ENCODE results near the gene ILRUN. TPM values are rescaled to one million over a fixed set of nuclear protein-coding genes. Genes with fewer than 3 reads are reported as not detected.

Gene ILRUN
- total and polyA plus RNA-seq, 2 experiments from 2014 or later = 17.6 to 80.1 TPM

GRCh38 chr6:34729631-34730470, 33.3 kb upstream of the ILRUN start (continued):
- no peak for TF ChIP-seq ZNF462 (CRISPR knock-in tag; IDR thresholded peaks at IDR 0.05)
- no peak for TF ChIP-seq CREB1 (CRISPR knock-in tag; IDR thresholded peaks at IDR 0.05; ENCODE audit: low read depth)

- no peaks in the 10 kb centered on the region for H3K79me2 ChIP-seq (replicated peaks; ENCODE audit: insufficient read depth)
- 0 out of 2 replicates have a peak, but pooled peaks cover 3% of the 10 kb centered on the region for H3F3A ChIP-seq (replicated peaks; ENCODE audit: low read depth)
- peaks cover 10% of the 10 kb centered on the region; the same call in 2 of the 3 replicates for H3K4me1 Mint-ChIP-seq
- no peak for TF ChIP-seq NANOG (IDR thresholded peaks at IDR 0.05; ENCODE audit: borderline replicate concordance)
- no peak for TF ChIP-seq CTCF (conservative IDR thresholded peaks at IDR 0.05; ENCODE audit: low read depth in 2 of 2)
- no peak for TF ChIP-seq POLR2AphosphoS5 (IDR thresholded peaks at IDR 0.05; ENCODE audit: low read depth)
- no peak for TF ChIP-seq REST (IDR thresholded peaks at IDR 0.05; ENCODE audit: unreplicated experiment)
- TF ChIP-seq JUNB (IDR thresholded peaks at IDR 0.05; ENCODE audit: unreplicated experiment) = no peak
- no peak for TF ChIP-seq ZNF114 (CRISPR knock-in tag; IDR thresholded peaks at IDR 0.05)
- no peak for TF ChIP-seq EZH2 (IDR thresholded peaks at IDR 0.05; ENCODE audit: low read depth, unreplicated experiment)
- TF ChIP-seq STAT1 (IDR thresholded peaks at IDR 0.05; ENCODE audit: unreplicated experiment) = no peak
- TF ChIP-seq EZH2phosphoT487 (IDR thresholded peaks at IDR 0.05; ENCODE audit: unreplicated experiment) = no peak
- no peak for TF ChIP-seq ETS1 (IDR thresholded peaks at IDR 0.05)
- no peaks in the 10 kb centered on the region for H3K4me1 ChIP-seq (ENCODE audit: insufficient read depth)
- no peaks in the 10 kb centered on the region for H3K27me3 ChIP-seq (ENCODE audit: insufficient read depth)
- peaks cover 10% of the 10 kb centered on the region; the same call in 2 of the 3 replicates for H3K9me3 Mint-ChIP-seq
- no peak overlapping the region for H3K4me3 ChIP-seq
- DNase-seq (ENCODE audit: low spot score) (no peak), ATAC-seq (no peak)
- no peaks in the 10 kb centered on the region; the same call in 1 of the 2 replicates for H3K9me2 ChIP-seq (ENCODE audit: insufficient read depth)
- no peak overlapping the region for H3K27ac Mint-ChIP-seq
- H3K27me3 Mint-ChIP-seq (ENCODE audit: insufficient read depth, low read depth, poor library complexity) = peaks cover 3% of the 10 kb centered on the region
- no peak overlapping the region for H3K4me2 ChIP-seq
- peaks cover 5% of the 10 kb centered on the region; the same call in 1 of the 2 replicates for H3K36me3 ChIP-seq (ENCODE audit: insufficient read depth)
- H3K36me3 Mint-ChIP-seq (ENCODE audit: low read depth) = peaks cover 5% of the 10 kb centered on the region; the same call in 1 of the 3 replicates
- H3K27ac ChIP-seq (ENCODE audit: low read depth) = no peak overlapping the region
- no peak overlapping the region for H2AFZ ChIP-seq
- H3K4me3 Mint-ChIP-seq = no peak overlapping the region
- H4K20me1 ChIP-seq (replicated peaks; ENCODE audit: insufficient read depth) = no peaks in the 10 kb centered on the region
These were observed 29.5 kb upstream of the ILRUN start for GRCh38 chr6:34726055-34726454.

Data from GM23338 (cell line).